GM19455 (cell line): ENCODE results near the gene INSIG2.

Experiments
- ATAC-seq: cut with Tn5 transposase; IDR thresholded peaks from one replicate; pipeline ENCODE4 v1.9.1; 2021; ENCODE audit not compliant: unreplicated experiment

Gene INSIG2

GRCh38 chr2:118124288-118124891 is 36.1 kb downstream of the INSIG2 start:
- no peak for ATAC-seq

DNA sequence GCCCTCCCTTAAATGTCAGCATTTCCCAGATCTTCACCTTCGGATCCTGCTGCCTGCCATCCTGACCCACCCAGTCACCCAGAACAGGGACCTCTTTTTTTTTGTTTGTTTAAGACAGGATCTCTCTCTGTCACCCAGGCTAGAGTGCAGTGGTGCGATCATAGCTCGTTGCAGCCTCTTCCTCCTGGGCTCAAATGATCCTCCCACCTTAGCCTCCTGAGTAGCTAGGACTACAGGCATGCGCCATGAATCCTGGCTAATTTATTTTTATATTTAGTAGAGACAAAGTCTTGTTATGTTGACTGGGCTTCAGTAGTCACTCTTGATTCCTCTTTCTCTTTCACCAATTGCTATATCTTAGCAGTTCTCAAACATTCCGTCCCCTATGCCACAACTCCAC is 39.0 kb downstream of the INSIG2 start:
- ATAC-seq: no peak

- ATAC-seq: no peak
These were observed 40.6 kb downstream of the INSIG2 start for GRCh38 chr2:118128826-118129225.

GRCh38 chr2:118130385-118130784 is 42.1 kb downstream of the INSIG2 start:
- ATAC-seq: no peak

DNA sequence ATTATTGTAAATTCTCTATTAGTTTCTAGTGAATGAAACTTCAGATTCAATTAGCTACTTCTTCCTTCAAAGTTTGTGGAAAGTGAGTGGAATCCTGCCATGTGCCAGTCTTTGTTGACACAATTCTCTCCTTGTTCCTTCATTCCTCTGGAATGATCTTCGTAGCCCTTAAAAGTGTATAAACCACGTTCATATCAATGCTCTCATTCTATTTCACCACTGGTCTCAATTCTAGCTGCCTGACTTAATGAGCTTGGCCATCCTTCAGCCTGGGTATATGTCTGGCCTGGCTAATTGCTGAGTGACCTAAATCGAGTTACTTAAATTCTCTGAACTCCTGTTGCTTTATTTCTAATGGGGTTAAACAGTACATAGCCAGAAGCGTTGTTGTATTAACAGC is 43.5 kb downstream of the INSIG2 start:
- ATAC-seq: no peak

DNA sequence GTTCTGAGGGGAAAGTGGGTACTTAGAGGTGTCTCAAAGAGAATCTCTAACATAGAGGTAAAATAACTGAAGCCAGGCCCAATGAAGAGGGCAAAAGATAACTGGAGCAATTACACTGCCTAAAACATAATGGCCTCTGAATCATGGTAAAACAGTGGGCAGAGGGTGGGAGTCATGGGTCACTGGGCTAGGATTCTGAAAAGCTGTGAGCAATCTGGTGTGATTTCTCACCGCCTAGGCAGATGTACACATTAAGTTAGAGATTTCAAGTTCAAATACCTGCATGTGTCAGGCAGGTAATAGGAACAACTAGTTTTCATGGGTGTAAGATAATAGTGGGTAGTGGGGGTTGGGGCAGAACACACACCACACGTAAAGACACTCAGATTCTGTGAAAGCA is 45.6 kb downstream of the INSIG2 start:
- no peak for ATAC-seq

GRCh38 chr2:118134650-118135049 is 46.4 kb downstream of the INSIG2 start:
- no peak for ATAC-seq

GRCh38 chr2:118145207-118145606 is 56.9 kb downstream of the INSIG2 start:
- no peak for ATAC-seq

GRCh38 chr2:118145806-118146205 is 57.5 kb downstream of the INSIG2 start:
- ATAC-seq: no peak

DNA sequence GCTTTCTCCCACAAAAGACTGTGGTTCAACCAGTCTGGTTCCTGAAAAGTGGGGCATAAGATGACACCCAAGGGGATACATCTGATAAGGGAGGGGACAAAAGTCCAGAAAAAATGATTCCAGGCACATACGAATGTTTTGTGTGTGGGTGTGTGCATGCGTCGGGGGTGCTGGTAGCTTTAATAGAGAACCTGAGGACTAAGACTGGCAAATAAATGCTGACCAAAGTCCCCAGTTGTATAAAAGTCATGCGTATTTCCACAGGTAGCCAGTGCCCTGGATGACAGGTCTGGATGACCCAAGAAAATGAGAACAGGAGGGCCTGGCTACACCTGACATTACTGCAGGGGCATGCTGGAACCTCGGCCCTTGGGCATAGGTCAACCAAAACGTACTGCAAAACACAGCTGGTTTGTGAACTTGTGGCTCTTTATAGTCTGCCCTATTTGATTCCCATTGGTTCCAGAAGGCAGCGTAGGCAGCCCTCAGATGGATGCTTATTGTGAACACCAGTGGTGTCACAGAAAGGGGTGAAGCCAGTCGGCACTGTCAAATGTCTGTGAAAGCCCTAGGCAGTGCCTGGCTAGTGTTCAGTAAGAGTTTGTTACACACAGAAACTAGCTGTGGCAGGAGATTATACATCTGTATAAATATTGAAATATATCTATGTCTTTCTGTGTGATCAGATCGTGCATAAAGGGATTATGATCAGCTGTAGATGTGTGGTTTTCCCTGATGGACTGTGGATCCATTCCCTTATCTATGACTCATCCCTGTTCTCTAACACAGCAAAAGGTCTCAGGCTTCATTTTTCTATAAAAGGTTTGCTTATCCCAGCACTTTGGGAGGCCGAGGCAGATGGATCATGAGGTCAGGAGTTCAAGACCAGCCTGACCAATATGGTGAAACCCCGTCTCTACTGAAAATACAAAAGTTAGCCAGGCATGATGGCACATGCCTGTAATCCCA is 58.3 kb downstream of the INSIG2 start:
- no peak for ATAC-seq

GRCh38 chr2:118148133-118148532 is 59.9 kb downstream of the INSIG2 start:
- ATAC-seq: no peak

DNA sequence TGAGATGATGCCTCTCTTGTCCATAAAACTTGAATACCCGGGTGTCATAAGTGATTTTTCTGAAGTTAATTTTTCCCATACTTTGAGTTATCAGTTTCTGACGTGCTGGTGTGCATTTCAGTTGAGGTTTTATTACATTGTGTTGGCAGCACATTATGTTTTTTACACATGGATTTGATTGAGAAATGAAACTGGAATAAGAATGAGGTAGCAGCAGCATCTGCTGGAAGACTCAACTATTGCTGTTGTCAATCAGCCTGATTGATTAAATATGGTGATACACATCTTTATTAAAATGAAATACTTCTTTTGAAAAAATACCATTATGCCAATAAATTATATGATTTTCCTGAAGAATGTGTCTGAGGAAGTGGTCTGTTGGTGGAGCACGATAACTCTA is 60.5 kb downstream of the INSIG2 start:
- ATAC-seq: no peak

- no peak for ATAC-seq
These were observed 62.0 kb downstream of the INSIG2 start for GRCh38 chr2:118150294-118150693.

DNA sequence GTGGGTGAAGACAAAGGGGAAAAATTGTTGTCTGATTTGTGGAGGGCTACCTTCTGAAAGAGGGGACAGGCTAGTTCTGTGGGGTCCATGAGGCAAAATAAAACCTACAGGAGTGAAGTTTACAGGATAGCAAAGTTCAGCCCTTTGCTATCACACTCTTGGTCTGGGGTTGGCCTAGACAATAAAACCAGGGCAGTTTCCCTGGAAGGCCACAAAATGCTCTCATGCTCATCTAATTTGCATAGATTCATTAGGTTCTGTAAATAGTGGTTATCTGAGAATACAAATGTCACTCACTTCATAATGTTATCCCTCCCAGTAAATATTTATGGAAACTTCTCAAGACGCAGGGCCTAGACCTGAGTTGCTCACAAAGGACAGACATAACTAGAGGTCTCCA is 63.6 kb downstream of the INSIG2 start:
- no peak for ATAC-seq

DNA sequence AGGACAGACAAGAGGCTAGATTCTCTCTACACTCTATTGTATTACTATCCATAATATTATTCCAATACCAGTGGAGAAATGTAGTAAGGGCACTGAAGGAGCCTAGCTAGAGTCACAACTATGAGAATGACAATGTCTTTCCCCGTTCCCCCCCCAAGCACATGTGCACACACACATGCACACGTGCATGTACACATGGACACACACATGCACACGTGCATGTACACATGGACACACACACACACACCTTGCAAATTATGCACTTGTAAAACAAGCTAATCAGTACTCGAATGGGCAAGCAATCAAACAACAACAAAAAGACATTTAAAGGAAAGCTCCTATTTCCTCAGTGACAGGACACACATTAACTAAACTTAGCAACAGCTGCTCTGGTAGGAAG is 65.2 kb downstream of the INSIG2 start:
- no peak for ATAC-seq

GRCh38 chr2:118154176-118154575 is 65.9 kb downstream of the INSIG2 start:
- no peak for ATAC-seq
